Astrocyte of the spinal cord (primary cell): ENCODE data around the gene FGFR3.
A peak's percentile ranks its signal among the peaks of the same experiment; 100 is the strongest.

Experiments
- DNase-seq: peaks from one replicate; pipeline ENCODE4 v3.0.0; 2011; ENCODE audit warnings: low read depth, low spot score
- H3K4me3 ChIP-seq: 2 replicates; pipeline ENCODE4 v1.5.1; 2011; ENCODE audit warnings: low read depth, mild to moderate bottlenecking, low read length, moderate library complexity
- in situ Hi-C: cut with HindIII; loops from 2 replicates; pipeline ENCODE4 v1.10.0; 2017; ENCODE audit warnings: low sequenced_read_pairs
- TF ChIP-seq, protein P1 (sequence below): IDR thresholded peaks from 2 replicates; pipeline ENCODE4 v1.5.1; 2012; ENCODE audit warnings: low read depth, mild to moderate bottlenecking, low read length, inconsistent platforms

Gene FGFR3

DNA sequence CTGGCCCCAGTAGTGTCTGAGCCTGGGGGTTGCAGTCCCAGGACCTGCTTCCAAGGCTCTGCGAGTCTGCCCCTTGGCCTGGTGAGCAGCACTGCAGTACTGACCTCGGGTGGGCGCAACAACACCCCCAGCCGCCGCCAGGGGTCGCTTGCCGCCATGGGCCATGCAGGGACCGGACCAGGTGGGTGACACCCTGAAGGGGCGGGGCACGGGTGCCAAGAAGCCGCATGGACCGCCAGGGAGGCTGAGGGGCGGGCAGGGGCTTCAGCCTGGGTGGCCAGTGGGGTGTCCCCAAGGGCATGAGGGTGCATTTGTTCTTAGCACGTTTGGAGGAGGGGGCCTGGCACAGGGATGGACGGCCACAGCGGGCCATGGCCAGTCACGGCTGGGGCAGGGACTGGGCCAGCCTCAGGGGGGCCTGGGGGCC is 46.8 kb upstream of the FGFR3 start:
- DNase-seq = peak; percentile 59
- no peak overlapping the region for H3K4me3 ChIP-seq
- in situ Hi-C loops = no loop called here
- TF ChIP-seq, protein P1, sequence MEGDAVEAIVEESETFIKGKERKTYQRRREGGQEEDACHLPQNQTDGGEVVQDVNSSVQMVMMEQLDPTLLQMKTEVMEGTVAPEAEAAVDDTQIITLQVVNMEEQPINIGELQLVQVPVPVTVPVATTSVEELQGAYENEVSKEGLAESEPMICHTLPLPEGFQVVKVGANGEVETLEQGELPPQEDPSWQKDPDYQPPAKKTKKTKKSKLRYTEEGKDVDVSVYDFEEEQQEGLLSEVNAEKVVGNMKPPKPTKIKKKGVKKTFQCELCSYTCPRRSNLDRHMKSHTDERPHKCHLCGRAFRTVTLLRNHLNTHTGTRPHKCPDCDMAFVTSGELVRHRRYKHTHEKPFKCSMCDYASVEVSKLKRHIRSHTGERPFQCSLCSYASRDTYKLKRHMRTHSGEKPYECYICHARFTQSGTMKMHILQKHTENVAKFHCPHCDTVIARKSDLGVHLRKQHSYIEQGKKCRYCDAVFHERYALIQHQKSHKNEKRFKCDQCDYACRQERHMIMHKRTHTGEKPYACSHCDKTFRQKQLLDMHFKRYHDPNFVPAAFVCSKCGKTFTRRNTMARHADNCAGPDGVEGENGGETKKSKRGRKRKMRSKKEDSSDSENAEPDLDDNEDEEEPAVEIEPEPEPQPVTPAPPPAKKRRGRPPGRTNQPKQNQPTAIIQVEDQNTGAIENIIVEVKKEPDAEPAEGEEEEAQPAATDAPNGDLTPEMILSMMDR = peak; percentile 91

DNA sequence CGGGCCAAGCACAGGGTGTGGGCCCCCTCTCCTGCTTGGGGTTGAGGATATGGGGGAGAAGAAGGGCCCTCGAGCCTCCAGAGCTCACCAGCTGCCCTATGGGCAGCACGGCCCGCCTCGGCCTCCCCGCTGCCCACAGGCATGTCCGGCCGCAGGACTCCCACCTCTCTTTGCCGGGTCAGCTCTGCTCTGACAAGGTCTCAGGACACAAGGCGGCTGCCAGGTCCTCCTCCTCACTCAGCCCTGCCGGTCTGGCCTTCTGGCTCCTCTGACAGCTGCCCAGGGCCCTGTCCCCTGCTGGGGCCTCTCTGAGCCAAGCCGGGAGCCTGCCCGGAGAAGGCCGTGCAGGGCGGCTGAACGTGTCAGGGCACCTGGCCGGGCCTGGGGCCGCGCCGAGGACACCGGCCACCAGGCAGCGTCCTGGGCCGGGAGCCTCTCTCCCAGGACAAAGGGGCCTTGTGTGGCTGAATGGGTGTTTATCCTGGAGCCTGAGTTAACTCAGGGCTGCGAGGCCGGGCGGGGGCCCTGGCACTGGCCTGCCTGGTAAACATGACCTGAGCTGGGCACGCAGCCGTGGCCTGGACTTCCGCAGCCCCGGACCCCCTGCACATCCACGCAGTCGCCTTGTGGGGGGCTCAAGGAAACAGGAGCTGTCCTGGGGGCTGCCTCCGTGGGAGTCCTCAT is 46.0 kb upstream of the FGFR3 start:
- no peak overlapping the region for H3K4me3 ChIP-seq
- DNase-seq = no peak
- TF ChIP-seq, protein P1 = no peak
- in situ Hi-C loops = no loop called here

DNA sequence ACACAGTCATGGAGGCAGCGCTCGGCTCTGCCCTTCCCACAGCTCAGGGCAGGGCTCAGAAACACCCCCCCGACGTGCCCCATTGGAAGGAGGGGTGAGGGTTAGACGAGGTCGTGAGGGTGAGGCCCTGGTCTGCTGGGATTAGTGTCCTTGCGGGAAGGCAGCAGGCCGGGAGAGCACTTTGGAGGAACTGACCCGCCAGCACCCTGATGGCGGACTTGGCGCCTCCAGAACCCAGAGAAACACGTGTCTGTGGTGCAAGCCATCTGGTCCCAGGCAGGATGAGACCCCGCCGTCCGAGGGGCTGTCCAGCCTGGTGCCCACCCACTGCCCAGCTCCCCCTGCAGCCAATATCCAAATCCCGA is 45.5 kb upstream of the FGFR3 start:
- in situ Hi-C loops = no loop called here
- DNase-seq = no peak
- no peak overlapping the region for H3K4me3 ChIP-seq
- TF ChIP-seq, protein P1 = no peak

DNA sequence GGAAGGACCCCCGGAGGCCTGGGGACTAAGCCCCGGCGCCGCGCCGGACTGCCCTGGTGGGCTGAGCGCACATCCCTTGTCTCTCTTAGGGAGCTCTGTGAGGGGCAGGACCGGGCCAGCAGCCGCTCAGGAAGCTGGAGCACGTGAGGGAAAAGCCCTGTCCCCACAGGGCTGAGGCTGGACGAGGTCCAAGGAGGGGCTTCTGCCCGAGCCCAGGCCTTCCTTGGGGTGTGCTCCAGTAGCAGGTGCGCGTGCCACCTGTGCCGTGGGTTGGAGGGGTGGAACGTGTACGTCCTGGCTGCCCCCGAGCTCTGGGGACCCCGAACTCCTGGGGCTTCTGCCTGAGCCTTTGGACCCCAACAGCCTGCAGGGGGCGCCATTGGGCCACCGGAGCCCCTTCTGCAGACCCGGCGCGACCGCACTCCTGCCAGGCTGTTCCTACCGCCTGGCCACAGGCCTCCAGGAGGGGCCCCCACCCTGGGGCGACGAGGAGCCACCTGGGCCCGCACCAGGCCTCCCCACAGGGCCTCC is 44.6 kb upstream of the FGFR3 start:
- no peak overlapping the region for H3K4me3 ChIP-seq
- TF ChIP-seq, protein P1 = peak; percentile 84
- in situ Hi-C loops = no loop called here
- DNase-seq = peak; percentile 58

DNA sequence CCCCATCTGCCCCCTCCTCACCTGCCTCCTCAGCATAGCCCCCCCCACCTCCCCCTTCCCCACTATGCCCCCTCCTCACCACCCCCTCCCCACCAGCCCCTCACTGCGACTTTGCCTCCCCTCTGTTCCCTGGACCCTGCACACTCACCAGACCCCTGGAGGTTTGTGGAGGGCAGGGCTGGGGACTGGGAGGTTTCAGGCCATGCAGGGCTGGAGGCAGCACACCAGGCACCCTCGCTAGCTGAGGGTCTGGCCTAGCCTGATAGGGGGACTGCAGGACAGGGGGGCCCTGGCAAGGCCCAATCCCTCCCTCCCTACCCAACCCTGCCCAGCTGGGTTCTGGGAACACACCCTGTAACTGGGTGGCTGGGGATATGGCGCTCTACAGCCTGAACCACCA is 43.7 kb upstream of the FGFR3 start:
- in situ Hi-C loops = no loop called here
- TF ChIP-seq, protein P1 = no peak
- no peak for DNase-seq
- H3K4me3 ChIP-seq = no peak overlapping the region

DNA sequence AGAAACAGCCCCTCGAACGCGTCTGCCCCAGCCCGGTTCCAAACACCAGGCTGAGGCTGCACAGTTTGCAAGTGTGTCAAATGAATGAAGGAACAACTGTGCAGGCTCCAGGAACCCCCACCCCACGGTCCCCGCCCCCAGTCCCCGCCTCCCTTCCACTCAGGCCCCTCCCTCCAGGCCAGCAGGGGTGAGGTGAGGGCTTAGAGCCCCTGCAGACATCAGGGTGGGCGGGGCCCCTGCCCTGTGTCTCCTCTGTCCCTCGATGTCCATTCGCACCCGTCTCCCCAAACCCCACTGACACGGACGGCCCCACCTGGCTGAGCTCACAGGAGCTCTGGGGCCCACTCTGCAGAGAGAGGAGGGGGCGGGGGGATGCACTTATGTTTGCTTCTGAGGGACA is 43.3 kb upstream of the FGFR3 start:
- TF ChIP-seq, protein P1 = no peak
- in situ Hi-C loops = no loop called here

More for the DNA sequence above, 43.3 kb upstream of the FGFR3 start:
- DNase-seq = no peak
- no peak overlapping the region for H3K4me3 ChIP-seq
